Measurements from ENCODE around the gene POR. TPM values are rescaled to one million over a fixed set of nuclear protein-coding genes. Genes with fewer than 3 reads are reported as not detected.
"Not testable (repeated sequence)": the region's sequence is repeated elsewhere in the genome, so short reads cannot be mapped to it uniquely, and the experiment has no call there.

The POR gene
- total RNA-seq, 1 experiment from 2014 or later = 53.4 TPM

GRCh38 chr7:76009672-76010600 is 95.0 kb downstream of the POR start:
- DNase-seq (ENCODE audit: extremely low read depth, low read depth) = no peak

- no peak for DNase-seq (ENCODE audit: extremely low read depth, low read depth)
Observed at GRCh38 chr7:76011442-76011861, 96.5 kb downstream of the POR start.

GRCh38 chr7:76016191-76016947 is 101.4 kb downstream of the POR start:
- no peak for DNase-seq (ENCODE audit: extremely low read depth, low read depth)

- not testable (repeated sequence) for DNase-seq (ENCODE audit: extremely low read depth, low read depth)
Observed at GRCh38 chr7:76018520-76018919, 103.6 kb downstream of the POR start.

GRCh38 chr7:76020031-76020714 is 105.2 kb downstream of the POR start:
- DNase-seq (ENCODE audit: extremely low read depth, low read depth) = peak; percentile 64

GRCh38 chr7:76022026-76022780 is 107.2 kb downstream of the POR start:
- no peak for DNase-seq (ENCODE audit: extremely low read depth, low read depth)

- no peak for DNase-seq (ENCODE audit: extremely low read depth, low read depth)
Observed at GRCh38 chr7:76023002-76023401, 108.0 kb downstream of the POR start.

- not testable (repeated sequence) for DNase-seq (ENCODE audit: extremely low read depth, low read depth)
Observed at GRCh38 chr7:76029682-76030081, 114.7 kb downstream of the POR start.

- DNase-seq (ENCODE audit: extremely low read depth, low read depth) = no peak
Observed at GRCh38 chr7:76031964-76032363, 117.0 kb downstream of the POR start.

Small RNA genes within 50 kb of the gene (small RNA-seq; reads per million reads assigned to genes)
- gene SNORA14A = 1.6 to 2.4 reads per million in 2 experiments

Other genes with a start within 250 kb of the POR start
- 8.1 and 8.8 TPM in 2 replicates for gene HIP1, start 176.2 kb upstream of the POR start, total RNA-seq (2014; rRNA removed; shearing (Covaris generic))
- gene CCL26, start 142.9 kb upstream of the POR start, total RNA-seq (2014; rRNA removed; shearing (Covaris generic)) = 0.27 TPM in 1 of 2 replicates, not detected in the other
- gene CCL24, start 101.3 kb upstream of the POR start, total RNA-seq (2014; rRNA removed; shearing (Covaris generic)) = not detected in 2 replicates
- gene RHBDD2, start 36.1 kb upstream of the POR start, total RNA-seq (2014; rRNA removed; shearing (Covaris generic)) = 53.4 and 60.2 TPM in 2 replicates
- gene TMEM120A, start 79.4 kb downstream of the POR start, total RNA-seq (2014; rRNA removed; shearing (Covaris generic)) = 11.5 and 15.3 TPM in 2 replicates
- gene STYXL1, start 132.8 kb downstream of the POR start, total RNA-seq (2014; rRNA removed; shearing (Covaris generic)) = 81.6 and 102 TPM in 2 replicates
- gene MDH2, start 133.0 kb downstream of the POR start, total RNA-seq (2014; rRNA removed; shearing (Covaris generic)) = 178 and 184 TPM in 2 replicates